NCI-H2107 (cell line): ENCODE data around the gene SCP2.
"Not testable (repeated sequence)": the region's sequence is repeated elsewhere in the genome, so short reads cannot be mapped to it uniquely, and the experiment has no call there.

Experiments used
- DNase-seq: peaks from one replicate; lab custom pipeline; 2025; lab: John Stamatoyannopoulos, UW

The SCP2 gene

GRCh38 chr1:52916241-52916975, 10.7 kb upstream of the SCP2 start:
- no peak for DNase-seq

- DNase-seq = no peak
These were observed 9.9 kb upstream of the SCP2 start for GRCh38 chr1:52917156-52917555.

- no peak for DNase-seq
These were observed 9.5 kb upstream of the SCP2 start for GRCh38 chr1:52917581-52917980.

GRCh38 chr1:52918201-52918600, 8.9 kb upstream of the SCP2 start:
- DNase-seq = no peak

GRCh38 chr1:52919051-52919722, 7.9 kb upstream of the SCP2 start:
- DNase-seq = no peak

- no peak for DNase-seq
These were observed 7.2 kb upstream of the SCP2 start for GRCh38 chr1:52919723-52920483.

GRCh38 chr1:52920791-52921291, 6.2 kb upstream of the SCP2 start:
- no peak for DNase-seq

- DNase-seq = no peak
These were observed 1.5 kb upstream of the SCP2 start for GRCh38 chr1:52925571-52926005.

GRCh38 chr1:52926864-52927211, 238 bp upstream of the SCP2 start:
- no peak for DNase-seq

- DNase-seq = no peak
These were observed 934 bp downstream of the SCP2 start for GRCh38 chr1:52928015-52928404.

GRCh38 chr1:52929019-52929418, 1.9 kb downstream of the SCP2 start:
- DNase-seq = no peak

- no peak for DNase-seq
These were observed 10.5 kb downstream of the SCP2 start for GRCh38 chr1:52937433-52938182.

- DNase-seq = no peak
These were observed 11.0 kb downstream of the SCP2 start for GRCh38 chr1:52938183-52938451.

- DNase-seq = no peak
These were observed 16.9 kb downstream of the SCP2 start for GRCh38 chr1:52943876-52944416.

GRCh38 chr1:52944566-52944965, 17.5 kb downstream of the SCP2 start:
- DNase-seq = no peak

- DNase-seq = no peak
These were observed 20.4 kb downstream of the SCP2 start for GRCh38 chr1:52947490-52947889.

GRCh38 chr1:52949602-52950001, 22.5 kb downstream of the SCP2 start:
- not testable (repeated sequence) for DNase-seq

GRCh38 chr1:52952112-52952511, 25.0 kb downstream of the SCP2 start:
- no peak for DNase-seq

GRCh38 chr1:52955129-52955970, 28.3 kb downstream of the SCP2 start:
- DNase-seq = peak; percentile 4

GRCh38 chr1:52963101-52963500, 36.0 kb downstream of the SCP2 start:
- no peak for DNase-seq

- DNase-seq = no peak
These were observed 40.6 kb downstream of the SCP2 start for GRCh38 chr1:52967666-52968065.
